Measurements from ENCODE around the gene FAM83D. TPM values are rescaled to one million over a fixed set of nuclear protein-coding genes. Genes with fewer than 3 reads are reported as not detected.

Gene FAM83D
- total and polyA plus RNA-seq, 8 donors = 0.06 to 0.38 (median 0.22) TPM; not detected in 1

DNA sequence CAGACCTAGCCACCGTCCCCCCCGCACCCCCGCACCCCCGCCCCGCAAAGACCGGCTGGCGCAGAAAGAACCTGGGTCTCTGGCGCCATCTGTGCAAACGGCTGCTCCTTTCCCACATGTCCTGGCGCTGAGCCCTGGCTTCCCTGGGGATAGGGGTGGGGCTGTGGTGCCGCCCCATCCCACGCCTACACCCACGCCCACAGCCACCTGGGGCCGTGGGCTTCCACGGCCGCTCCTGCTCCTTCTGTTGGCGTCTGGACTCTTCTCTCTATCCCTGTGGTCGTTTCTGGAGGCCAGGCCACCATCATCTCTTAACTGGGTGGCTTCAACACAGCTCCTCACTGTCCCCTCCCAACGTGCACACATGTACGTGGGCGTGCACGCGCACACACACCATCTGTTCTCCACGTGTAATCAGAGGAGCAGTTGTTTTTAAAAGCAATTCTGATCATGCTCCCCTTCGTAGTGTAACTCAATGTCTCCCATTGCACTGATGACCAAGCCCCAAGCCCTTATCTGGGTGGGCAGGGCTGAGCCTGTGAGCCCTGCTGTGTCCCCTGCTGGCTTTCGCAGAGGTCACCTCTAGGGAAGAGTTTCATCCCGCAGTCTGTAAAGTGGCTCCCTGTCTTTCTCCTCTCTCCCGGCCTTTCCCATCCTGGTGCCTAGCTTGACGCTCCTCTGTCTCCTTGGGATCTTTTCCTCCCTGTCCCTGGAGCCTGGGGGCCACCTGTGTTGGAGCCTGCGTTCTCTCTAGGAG, 31.9 kb upstream of the FAM83D start:
- Histone ChIP-seq H3K4me3 (peak overlapping the region in 2 of 4 donors; percentile 11 to 24), H3K4me1 (peaks cover 0 to 3% (median 0%) of the 10 kb centered on the region in 3 donors), H3K9me3 (no peaks in the 10 kb centered on the region), H3K27ac (no peak overlapping the region), H3K27me3 (no peaks in the 10 kb centered on the region), H3K36me3 (no peaks in the 10 kb centered on the region)
- ATAC-seq (peak; percentile 87 to 93 (median 88)), FAIRE-seq (no peak), DNase-seq (peak in 5 of 6 donors; percentile 75 to 95 (median 87))
- TF ChIP-seq, protein P1, sequence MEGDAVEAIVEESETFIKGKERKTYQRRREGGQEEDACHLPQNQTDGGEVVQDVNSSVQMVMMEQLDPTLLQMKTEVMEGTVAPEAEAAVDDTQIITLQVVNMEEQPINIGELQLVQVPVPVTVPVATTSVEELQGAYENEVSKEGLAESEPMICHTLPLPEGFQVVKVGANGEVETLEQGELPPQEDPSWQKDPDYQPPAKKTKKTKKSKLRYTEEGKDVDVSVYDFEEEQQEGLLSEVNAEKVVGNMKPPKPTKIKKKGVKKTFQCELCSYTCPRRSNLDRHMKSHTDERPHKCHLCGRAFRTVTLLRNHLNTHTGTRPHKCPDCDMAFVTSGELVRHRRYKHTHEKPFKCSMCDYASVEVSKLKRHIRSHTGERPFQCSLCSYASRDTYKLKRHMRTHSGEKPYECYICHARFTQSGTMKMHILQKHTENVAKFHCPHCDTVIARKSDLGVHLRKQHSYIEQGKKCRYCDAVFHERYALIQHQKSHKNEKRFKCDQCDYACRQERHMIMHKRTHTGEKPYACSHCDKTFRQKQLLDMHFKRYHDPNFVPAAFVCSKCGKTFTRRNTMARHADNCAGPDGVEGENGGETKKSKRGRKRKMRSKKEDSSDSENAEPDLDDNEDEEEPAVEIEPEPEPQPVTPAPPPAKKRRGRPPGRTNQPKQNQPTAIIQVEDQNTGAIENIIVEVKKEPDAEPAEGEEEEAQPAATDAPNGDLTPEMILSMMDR (IDR thresholded peaks at IDR 0.05) = no peak
- intact Hi-C loops (cut with DNase I) = loop anchor here in 1 of 3 donors (10.0 kb wide), 1 partner anchor 249 kb away; no protein-coding TSS in a partner anchor
- 11 to 14% methylated on average over 30 of the region's 30 CpGs for WGBS, 2 donors

DNA sequence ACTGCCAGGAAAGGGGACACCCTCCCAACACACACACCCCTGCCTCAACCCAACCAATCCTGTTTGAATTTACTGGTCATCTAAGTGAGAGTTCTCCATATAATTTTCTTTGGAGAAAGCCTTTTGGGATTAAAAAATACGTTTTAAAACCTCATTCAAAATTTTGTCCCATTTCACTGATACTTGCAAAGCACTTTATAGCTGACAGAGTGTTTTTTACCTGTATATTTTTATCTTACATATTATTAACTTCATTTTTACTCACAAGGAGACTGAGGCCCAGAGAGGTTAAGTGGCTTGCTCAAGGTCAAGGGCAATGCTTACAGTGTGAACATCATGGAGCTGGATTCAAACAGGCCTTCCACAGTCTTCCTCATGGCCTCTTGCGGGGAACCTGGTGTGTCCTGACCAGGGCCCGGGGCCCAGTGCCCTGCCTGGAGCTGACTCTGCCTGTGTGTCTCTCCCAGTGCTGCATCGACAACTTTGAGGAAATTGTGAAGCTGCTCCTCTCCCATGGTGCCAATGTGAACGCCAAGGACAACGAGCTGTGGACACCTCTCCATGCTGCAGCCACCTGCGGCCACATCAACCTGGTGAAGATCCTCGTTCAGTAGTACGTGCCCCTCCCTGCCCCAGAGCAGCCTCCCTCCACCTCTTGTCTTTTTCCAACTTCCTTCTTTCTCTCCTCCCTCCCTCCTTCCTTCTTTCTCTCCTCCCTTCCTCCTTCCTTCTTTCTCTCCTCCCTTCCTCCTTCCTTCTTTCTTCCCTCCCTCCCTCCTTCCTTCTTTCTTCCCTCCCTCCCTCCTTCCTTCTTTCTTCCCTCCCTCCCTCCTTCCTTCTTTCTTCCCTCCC, 30.9 kb upstream of the FAM83D start:
- TF ChIP-seq, protein P1 (IDR thresholded peaks at IDR 0.05) = no peak
- H3K27me3 ChIP-seq = no peaks in the 10 kb centered on the region
- H3K36me3 ChIP-seq = no peaks in the 10 kb centered on the region
- no peak for ATAC-seq
- 78 to 85% methylated on average over 9 of the region's 9 CpGs for WGBS, 2 donors
- H3K4me1 ChIP-seq = peaks cover 0 to 3% (median 0%) of the 10 kb centered on the region in 3 donors
- H3K4me3 ChIP-seq = no peak overlapping the region
- no peaks in the 10 kb centered on the region for H3K9me3 ChIP-seq
- DNase-seq = no peak
- FAIRE-seq = no peak
- H3K27ac ChIP-seq = no peak overlapping the region
- intact Hi-C loops (cut with DNase I) = loop anchor here in 1 of 3 donors (10.0 kb wide), 1 partner anchor 251 kb away; no protein-coding TSS in a partner anchor

DNA sequence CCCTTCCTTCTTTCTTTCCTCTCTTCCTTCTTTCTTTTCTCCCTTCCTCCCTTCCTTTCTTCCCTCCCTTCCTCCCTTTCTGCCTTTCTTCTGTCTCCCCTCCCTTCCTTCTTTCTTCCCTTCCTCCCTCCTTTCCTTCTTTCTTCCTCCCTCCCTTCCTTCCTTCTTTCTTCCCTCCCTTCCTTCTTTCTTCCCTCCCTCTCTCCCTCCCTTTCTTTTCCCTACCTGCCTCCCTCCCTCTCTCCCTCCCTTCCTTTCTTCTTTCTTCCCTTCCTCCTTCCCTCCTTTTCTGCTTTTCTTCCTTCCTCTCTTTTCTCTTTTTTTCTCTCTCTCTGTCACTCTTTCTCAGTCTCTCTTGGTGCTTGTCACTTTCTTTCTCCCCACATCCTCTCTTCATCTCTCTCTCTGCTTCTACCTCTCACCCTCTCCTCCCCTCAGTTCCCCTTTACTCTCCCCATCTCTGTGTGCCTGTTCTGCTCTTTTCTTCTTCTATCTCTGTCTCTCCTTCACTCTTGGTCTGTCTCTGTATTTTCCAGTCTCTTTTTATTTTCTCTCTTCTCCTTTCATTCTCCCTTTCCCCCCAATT, 30.1 kb upstream of the FAM83D start:
- intact Hi-C loops (cut with DNase I) = loop anchor here in 1 of 3 donors (10.0 kb wide), 1 partner anchor 251 kb away; no protein-coding TSS in a partner anchor

DNA sequence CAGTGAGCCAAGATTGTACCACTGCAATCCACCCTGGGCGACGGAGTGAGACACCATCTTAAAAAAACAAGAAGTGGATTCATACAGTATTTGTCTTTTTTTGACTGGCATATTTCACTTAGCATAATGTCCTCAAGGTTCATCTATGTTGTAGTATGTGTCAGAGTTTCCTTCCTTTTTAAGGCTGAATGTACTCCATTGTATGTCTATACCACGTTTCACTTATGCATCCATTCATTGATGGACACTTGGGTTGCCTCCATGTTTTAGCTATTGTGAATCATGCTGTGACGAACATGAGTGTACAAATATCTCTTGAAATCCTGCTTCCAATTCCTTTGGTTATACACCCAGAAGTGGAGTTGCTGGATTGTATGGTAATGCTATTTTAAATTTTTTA, 28.9 kb upstream of the FAM83D start:
- Histone ChIP-seq H3K27ac (no peak overlapping the region), H3K27me3 (no peaks in the 10 kb centered on the region), H3K36me3 (no peaks in the 10 kb centered on the region), H3K4me3 (no peak overlapping the region), H3K4me1 (peaks cover 0 to 3% (median 0%) of the 10 kb centered on the region in 3 donors), H3K9me3 (no peaks in the 10 kb centered on the region)
- no peak for FAIRE-seq
- no peak for DNase-seq
- 82 to 87% methylated on average over 4 of the region's 4 CpGs for WGBS, 2 donors
- ATAC-seq = no peak
- intact Hi-C loops (cut with DNase I) = loop anchor here in 1 of 3 donors (10.0 kb wide), 1 partner anchor 252 kb away; no protein-coding TSS in a partner anchor
- TF ChIP-seq, protein P1 (IDR thresholded peaks at IDR 0.05) = no peak

More for the DNA sequence above, 30.1 kb upstream of the FAM83D start:
- Histone ChIP-seq H3K36me3 (no peaks in the 10 kb centered on the region), H3K9me3 (no peaks in the 10 kb centered on the region), H3K4me3 (no peak overlapping the region), H3K4me1 (peaks cover 0 to 3% (median 0%) of the 10 kb centered on the region in 3 donors), H3K27ac (no peak overlapping the region), H3K27me3 (no peaks in the 10 kb centered on the region)
- TF ChIP-seq, protein P1 (IDR thresholded peaks at IDR 0.05) = no peak
- FAIRE-seq = no peak
- no peak for DNase-seq
- ATAC-seq = no peak
